Stimulated activated CD4-positive, alpha-beta T cell treated with anti-CD3 and anti-CD28 coated beads, TNF-alpha, amount 100 ng/mL, for 1 hour (primary cell): ENCODE results near the gene THAP12.
"Not testable (repeated sequence)": the region's sequence is repeated elsewhere in the genome, so short reads cannot be mapped to it uniquely, and the experiment has no call there.

Experiments used
- DNase-seq, 3 donors: peaks; one replicate each; pipeline ENCODE4 v3.0.0-alpha.2; 2020; ENCODE audit warnings: low read depth in 3 of 3, low spot score in 1 of 3

Gene THAP12

DNA sequence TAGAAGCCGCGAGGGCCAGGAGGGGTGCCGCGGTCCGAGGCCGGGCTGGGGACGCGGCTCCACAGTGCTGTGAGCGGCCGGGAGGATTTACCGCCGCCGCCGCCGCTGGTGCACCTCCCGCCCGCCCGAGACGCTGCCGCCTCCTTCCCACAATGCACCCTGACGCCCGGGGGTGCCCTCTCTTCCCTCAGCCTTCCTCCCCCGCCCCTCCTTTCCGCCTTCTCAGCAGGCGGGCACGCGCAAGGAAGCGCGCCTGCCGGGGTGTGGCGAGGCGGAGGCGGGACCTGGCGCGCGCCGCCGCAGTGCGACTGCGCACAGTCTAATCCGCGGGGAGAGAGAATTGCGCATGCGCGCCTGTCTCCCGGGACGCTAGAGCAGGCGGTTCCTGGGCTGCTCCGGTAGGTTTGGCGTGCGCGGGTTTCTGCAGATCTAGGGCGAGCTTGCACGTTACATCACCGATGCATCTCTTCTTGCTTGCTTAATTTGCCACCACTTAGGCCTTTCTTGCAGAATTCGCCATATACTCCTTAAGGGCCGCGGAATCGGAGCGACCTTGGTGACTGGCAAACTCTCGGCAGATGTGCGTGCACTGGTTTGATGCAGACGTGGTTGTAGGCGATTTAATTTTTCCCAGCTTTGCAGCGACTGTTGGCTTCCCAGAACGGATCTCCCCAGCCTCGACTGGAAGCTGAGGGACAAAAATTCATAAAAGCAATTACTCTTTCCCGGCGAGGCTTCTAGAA is at the start of gene THAP12, which contains the start of gene GVQW3:
TSS of gene THAP12 (minus strand) at position 156 of the 743 bp plus-strand sequence. CDS start 296 bp downstream, outside the sequence.
TSS of gene GVQW3 (plus strand) at position 347 of the 743 bp plus-strand sequence. CDS start 506 bp downstream, outside the sequence.
- peak; percentile 92 to 97 (median 95) for DNase-seq

DNA sequence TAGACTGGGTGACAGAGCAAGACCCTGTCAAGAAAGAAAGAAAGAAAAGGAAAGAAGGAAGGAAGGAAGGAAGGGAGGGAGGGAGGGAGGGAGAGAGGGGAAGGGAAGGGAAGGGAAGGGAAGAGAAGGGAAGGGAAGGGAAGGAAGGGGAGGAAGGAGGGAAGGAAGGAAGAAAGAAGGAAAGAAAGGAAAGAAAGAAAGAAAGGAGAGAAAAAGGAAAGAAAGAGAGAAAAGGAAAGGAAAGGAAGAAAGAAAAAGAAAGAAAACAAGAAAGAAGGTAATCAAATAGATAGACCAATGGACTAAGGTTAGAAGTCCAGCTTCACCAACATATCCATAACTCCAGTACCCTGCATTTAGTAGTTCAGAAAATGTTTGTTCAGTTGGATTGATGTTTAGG is 45.7 kb upstream of the THAP12 start:
- DNase-seq: no peak

DNA sequence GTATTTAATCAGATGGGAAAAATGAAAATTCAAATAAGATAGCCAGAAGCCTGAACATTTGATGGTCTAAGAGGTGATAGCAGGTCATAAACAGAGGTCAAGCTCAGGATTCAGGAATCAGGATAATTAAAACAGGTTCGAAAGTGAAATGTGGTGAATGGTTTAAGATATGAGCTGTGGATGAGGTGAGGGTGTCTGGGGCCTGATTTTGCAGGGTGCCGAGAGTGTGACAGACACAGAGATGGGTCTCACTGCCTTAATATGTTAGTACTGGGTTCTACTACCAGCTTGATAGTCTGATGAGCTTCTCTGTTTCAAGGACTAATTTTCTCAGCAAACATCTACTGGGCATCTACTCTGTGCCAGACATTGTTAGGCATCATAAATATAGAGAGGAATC is 44.0 kb upstream of the THAP12 start:
- DNase-seq: no peak

DNA sequence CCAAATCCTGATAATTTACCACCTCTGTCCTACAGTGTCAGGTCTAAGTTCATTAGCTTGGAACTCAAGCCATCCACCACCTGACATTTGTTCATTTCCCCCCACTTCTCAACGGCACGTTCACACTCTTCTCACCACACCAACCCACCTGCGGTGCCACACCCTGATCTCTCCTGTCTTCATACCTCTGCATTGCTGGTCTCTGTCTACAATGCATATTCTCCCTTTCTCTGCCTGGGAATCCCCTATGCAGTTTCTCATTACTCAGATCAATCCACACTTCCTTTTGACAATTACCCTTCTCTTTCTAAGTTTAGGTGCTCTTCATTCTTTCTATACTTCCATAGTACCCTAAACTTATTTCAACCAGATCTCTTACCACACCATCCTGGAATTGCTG is 43.4 kb upstream of the THAP12 start:
- DNase-seq: no peak

DNA sequence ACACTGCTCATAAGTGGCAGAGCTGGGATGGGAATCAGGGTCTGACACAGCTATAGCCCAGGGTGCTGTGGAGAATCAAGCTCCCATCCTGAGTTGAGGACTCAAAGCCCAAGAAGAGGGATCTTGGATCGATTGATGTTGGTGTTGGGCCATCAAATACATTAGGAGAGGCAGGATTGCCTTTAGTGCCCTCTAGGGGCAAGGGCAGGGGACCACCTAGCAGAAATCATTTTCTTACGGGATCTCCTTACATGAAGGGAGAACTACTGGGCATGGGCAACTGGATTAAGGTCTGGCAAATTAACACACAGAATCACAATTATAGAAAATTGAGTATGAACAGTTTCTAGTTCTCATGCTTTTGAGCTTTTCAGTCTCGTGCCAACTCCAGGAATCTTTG is 39.0 kb upstream of the THAP12 start:
- no peak for DNase-seq

DNA sequence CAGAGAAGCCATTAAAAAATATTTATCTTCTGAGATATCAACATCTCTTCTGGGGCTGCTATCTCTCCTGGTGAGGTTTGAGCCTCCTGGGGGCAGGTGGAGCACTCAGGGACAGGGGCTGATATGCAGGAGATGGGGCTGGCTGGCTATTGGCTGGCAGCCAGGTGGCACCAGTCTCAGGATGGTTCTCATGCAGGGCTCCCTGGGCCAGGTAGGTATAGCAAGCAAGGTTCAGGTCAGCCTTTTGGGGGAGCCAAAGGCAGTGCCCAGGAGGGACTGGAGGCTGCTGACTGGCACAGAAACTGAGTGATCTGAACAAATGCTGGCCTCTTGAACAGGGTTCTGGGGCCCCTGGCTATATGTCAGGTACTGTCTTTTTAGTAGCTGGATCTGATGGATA is 34.1 kb upstream of the THAP12 start:
- DNase-seq: no peak

GRCh38 chr11:76410851-76411357 is 30.0 kb upstream of the THAP12 start:
- no peak for DNase-seq

GRCh38 chr11:76408171-76408965 is 27.4 kb upstream of the THAP12 start:
- DNase-seq: no peak

- no peak for DNase-seq
Observed at GRCh38 chr11:76406359-76406758, 25.4 kb upstream of the THAP12 start.

DNA sequence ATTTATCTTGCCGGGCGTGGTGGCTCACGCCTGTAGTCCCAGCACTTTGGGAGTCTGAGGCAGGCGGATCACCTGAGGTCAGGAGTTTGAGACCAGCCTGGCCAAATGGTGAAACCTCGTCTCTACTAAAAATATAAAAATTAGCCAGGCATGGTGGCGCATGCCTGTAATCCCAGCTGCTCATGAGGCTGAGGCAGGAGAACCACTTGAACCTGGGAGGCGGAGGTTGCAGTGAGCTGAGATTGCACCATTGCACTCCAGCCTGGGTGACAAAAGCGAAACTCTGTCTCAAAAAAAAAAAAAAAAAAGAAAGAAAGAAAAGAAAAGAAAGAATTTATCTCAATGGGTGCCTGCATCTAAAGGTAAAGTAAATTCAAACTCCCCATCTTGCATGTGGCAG is 20.6 kb upstream of the THAP12 start:
- not testable (repeated sequence) for DNase-seq

DNA sequence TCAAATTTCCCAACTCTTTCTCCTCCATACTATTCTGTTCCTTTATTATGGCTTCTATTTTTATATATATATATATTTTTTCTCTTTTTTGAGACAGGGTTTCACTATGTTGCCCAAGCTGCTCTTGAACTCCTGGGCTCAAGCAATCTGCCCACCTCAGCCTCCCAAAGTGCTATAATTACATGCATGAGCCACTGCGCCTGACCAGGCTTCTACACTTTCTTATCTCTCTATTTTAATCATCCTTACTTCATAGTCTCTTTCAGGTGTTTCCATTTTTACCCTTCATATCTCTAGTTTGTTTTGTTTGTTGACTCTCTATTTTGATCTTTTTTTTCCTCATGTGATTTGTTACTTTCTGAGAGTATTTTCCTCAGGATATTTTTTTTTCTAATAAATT is 20.0 kb upstream of the THAP12 start:
- DNase-seq: no peak

- DNase-seq: no peak
Observed at GRCh38 chr11:76397383-76397782, 16.5 kb upstream of the THAP12 start.

DNA sequence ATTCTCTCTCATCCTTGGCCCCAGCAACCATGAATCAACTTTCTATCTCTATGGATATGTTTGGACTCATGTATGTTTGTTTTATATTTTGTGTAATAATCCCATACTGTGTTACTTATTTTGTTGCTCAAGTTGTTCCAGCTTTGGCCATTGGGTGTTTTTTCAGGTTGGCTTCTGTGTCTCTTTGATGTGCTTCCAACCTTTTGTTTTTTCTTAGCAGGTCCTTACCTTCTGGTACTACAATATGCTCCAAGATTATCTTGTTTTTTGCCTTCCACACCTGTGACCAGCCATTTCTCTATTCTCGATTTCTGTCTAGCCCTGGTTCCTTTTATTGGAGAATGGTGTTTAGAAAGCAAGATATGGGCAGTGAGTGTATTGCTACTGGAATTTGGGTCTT is 14.4 kb upstream of the THAP12 start:
- no peak for DNase-seq

- no peak for DNase-seq
Observed at GRCh38 chr11:76394411-76394810, 13.5 kb upstream of the THAP12 start.

GRCh38 chr11:76392870-76393269 is 11.9 kb upstream of the THAP12 start:
- DNase-seq: no peak

DNA sequence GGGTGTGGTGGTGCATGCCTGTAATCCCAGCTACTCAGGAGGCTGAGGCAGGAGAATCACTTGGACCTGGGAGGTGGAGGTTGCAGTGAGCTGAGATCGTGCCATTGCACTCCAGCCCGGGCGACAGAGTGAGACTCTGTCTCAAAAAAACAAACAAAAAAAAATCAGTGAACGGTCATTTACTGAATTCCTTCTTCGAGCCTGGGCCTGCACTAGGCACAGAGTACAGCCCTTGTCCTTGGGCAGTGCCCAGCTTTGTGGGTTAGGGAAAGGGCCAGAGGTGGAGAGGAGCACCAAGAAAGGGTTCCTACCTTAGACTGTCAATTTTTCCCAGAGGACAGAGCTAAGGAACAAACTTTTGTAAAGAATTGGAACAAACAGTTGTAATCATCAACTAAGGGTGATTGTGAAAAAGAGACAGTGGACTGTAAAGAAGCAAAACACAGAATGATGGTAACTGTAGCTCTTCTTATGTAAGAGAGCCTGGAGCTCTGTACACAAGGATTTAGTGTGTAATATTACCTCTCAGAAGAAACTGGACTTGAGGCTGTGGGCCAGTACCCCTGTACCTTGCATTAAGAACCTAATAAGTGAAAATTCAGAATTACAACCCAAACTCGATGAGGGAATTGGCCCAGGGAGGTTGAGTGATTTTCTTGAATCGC is 11.0 kb upstream of the THAP12 start:
- no peak for DNase-seq

- no peak for DNase-seq
Observed at GRCh38 chr11:76391021-76391420, 10.1 kb upstream of the THAP12 start.

DNA sequence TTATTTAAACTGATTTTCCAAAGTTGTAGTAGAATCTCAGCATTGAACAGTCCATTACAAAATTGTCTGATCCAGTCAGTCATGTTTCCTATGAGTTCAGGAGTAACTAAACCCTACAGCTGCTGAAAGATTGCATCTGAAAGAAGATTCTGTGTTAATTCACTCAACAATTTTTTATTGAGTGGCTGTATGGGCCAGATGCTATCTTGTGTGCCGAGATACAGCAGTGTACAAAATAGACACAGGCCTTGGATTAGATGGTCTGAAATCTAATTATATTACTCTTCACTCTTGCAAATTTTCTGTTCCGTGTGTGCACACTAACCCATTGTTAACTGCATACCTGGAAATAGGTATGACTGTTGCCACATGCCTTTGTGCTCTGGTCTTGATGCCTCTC is 7.5 kb upstream of the THAP12 start:
- no peak for DNase-seq

DNA sequence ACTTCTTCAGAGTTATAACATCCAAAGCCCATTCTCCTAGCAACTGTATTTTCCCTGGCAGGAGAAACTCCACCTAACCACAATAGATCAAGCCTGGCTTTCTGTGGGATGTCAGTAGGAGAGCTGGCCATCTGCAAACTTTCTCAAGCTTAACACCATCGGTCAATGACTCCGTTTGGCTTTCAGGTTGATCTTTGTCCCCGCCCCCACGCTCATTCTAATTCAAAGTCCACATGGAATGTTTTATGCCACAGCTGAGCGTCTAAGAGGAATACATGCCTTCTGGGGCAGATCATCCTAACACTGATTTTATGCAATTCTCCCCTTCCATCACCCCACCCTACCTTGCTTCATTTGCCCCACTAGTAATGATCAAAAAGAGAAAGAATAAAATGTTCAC is 5.0 kb upstream of the THAP12 start:
- DNase-seq: no peak

DNA sequence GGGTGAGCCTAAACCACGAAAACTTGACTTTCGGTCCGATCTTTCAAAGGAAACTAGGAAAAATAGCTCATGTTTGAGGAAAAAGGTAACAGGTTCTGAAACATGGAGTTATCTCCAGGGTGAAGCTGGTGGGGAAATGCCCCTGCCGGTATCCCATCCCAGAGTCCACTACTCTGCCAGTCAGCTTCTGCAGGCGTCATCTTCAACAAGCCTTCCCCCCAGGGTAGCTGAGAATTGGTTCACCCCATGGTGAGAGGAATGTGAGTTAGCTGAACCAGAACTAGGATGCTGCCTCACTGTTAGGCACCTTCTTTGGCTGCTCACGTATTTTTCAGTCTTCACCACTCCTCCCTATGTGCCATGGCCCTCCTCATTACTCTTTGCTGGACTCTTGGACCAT is 1.3 kb upstream of the THAP12 start:
- DNase-seq: no peak

GRCh38 chr11:76380159-76380976 is 564 bp downstream of the THAP12 start:
- DNase-seq: peak in 2 of 3 donors; percentile 5 to 33
